H9 (cell line): ENCODE data around the gene PCBP4. TPM values are rescaled to one million over a fixed set of nuclear protein-coding genes. Genes with fewer than 3 reads are reported as not detected.

ENCODE experiments used
- DNase-seq: peaks from one replicate; pipeline ENCODE4 v3.0.0-alpha.2; 2017
- H2AFZ ChIP-seq: one replicate; pipeline ENCODE4 v1.6.1; 2013; ENCODE audit warnings: mild to moderate bottlenecking, low read length, control low read depth, moderate library complexity
- H2AK5ac ChIP-seq: 2 replicates; pipeline ENCODE4 v1.6.1; 2013; ENCODE audit warnings: low read length, control low read depth, mixed read lengths; ENCODE audit not compliant: insufficient read length
- H2BK120ac ChIP-seq: one replicate; pipeline ENCODE4 v1.6.1; 2013; ENCODE audit warnings: low read depth, mild to moderate bottlenecking, low read length, control low read depth, inconsistent platforms; ENCODE audit not compliant: poor library complexity, severe bottlenecking
- H2BK12ac ChIP-seq: 2 replicates; pipeline ENCODE4 v1.6.1; 2013; ENCODE audit warnings: low read length, control low read depth, mixed read lengths, low read depth; ENCODE audit not compliant: insufficient read length
- H2BK15ac ChIP-seq: 2 replicates; pipeline ENCODE4 v1.6.1; 2013; ENCODE audit warnings: low read depth, low read length, control low read depth
- H2BK20ac ChIP-seq: one replicate; pipeline ENCODE4 v1.6.1; 2013; ENCODE audit warnings: low read depth, mild to moderate bottlenecking, low read length, control low read depth, inconsistent platforms; ENCODE audit not compliant: poor library complexity, severe bottlenecking
- H2BK5ac ChIP-seq: 2 replicates; pipeline ENCODE4 v1.6.1; 2013; ENCODE audit warnings: low read length, control low read depth, mixed read lengths; ENCODE audit not compliant: insufficient read length
- H3K14ac ChIP-seq: 2 replicates; pipeline ENCODE4 v1.6.1; 2013; ENCODE audit warnings: low read length, control low read depth; ENCODE audit not compliant: insufficient read depth
- H3K18ac ChIP-seq: 2 replicates; pipeline ENCODE4 v1.6.1; 2013; ENCODE audit warnings: low read depth, mild to moderate bottlenecking, mixed read lengths, low read length, control low read depth; ENCODE audit not compliant: insufficient read length
- H3K23ac ChIP-seq: 2 replicates; pipeline ENCODE4 v1.6.1; 2013; ENCODE audit warnings: low read length, control low read depth, mixed read lengths, low read depth; ENCODE audit not compliant: insufficient read length
- H3K23me2 ChIP-seq: 2 replicates; pipeline ENCODE4 v1.6.1; 2013; ENCODE audit warnings: low read depth, mild to moderate bottlenecking, mixed read lengths, low read length, control low read depth; ENCODE audit not compliant: insufficient read length, poor library complexity, severe bottlenecking
- H3K27ac ChIP-seq: 2 replicates; pipeline ENCODE4 v1.5.1; 2013; ENCODE audit warnings: low read length, control low read depth, mixed read lengths, low read depth; ENCODE audit not compliant: insufficient read length
- H3K27me3 ChIP-seq: 2 replicates; pipeline ENCODE4 v1.6.1; 2013; ENCODE audit warnings: low read length, control low read depth, inconsistent platforms; ENCODE audit not compliant: insufficient read depth
- H3K4ac ChIP-seq: 2 replicates; pipeline ENCODE4 v1.6.1; 2013; ENCODE audit warnings: low read depth, mild to moderate bottlenecking, control low read depth, inconsistent platforms, low read length, moderate library complexity
- H3K4me1 ChIP-seq: 2 replicates; pipeline ENCODE4 v1.6.1; 2013; ENCODE audit warnings: low read length, control low read depth, inconsistent platforms; ENCODE audit not compliant: insufficient read depth
- H3K4me2 ChIP-seq: 2 replicates; pipeline ENCODE4 v1.6.1; 2013; ENCODE audit warnings: low read length, control low read depth, mixed read lengths; ENCODE audit not compliant: insufficient read length, insufficient read depth
- H3K56ac ChIP-seq: 2 replicates; pipeline ENCODE4 v1.6.1; 2013; ENCODE audit warnings: low read depth, mild to moderate bottlenecking, mixed read lengths, low read length, control low read depth; ENCODE audit not compliant: insufficient read length
- H3K79me1 ChIP-seq: 2 replicates; pipeline ENCODE4 v1.6.1; 2013; ENCODE audit warnings: low read depth, mild to moderate bottlenecking, moderate library complexity, low read length, control low read depth, inconsistent platforms; ENCODE audit not compliant: insufficient read depth, poor library complexity, severe bottlenecking
- H3K79me2 ChIP-seq: 2 replicates; pipeline ENCODE4 v1.6.1; 2013; ENCODE audit warnings: low read length, control low read depth, inconsistent platforms; ENCODE audit not compliant: insufficient read depth
- H3K9ac ChIP-seq: 2 replicates; pipeline ENCODE4 v1.6.1; 2013; ENCODE audit warnings: low read length, control low read depth, mixed read lengths; ENCODE audit not compliant: insufficient read length; ENCODE audit errors: extremely low read depth
- H3K9me3 ChIP-seq: one replicate; pipeline ENCODE4 v1.6.1; 2013; ENCODE audit warnings: low read depth, low read length, inconsistent platforms; ENCODE audit not compliant: control insufficient read depth
- H3T11ph ChIP-seq: one replicate; pipeline ENCODE4 v1.6.1; 2013; ENCODE audit warnings: mild to moderate bottlenecking, low read length, control low read depth, inconsistent platforms
- H4K20me1 ChIP-seq: one replicate; pipeline ENCODE4 v1.6.1; 2013; ENCODE audit not compliant: control insufficient read depth, insufficient read length, insufficient read depth
- H4K5ac ChIP-seq: 2 replicates; pipeline ENCODE4 v1.6.1; 2013; ENCODE audit warnings: low read depth, mild to moderate bottlenecking, mixed read lengths, low read length, control low read depth; ENCODE audit not compliant: insufficient read length
- H4K8ac ChIP-seq: replicated peaks from 2 replicates; pipeline ENCODE4 v1.6.1; 2013; ENCODE audit warnings: low read length, control low read depth, mixed read lengths, low read depth; ENCODE audit not compliant: insufficient read length
- H4K91ac ChIP-seq: 2 replicates; pipeline ENCODE4 v1.6.1; 2013; ENCODE audit warnings: low read depth, mild to moderate bottlenecking, moderate library complexity, mixed read lengths, low read length, control low read depth; ENCODE audit not compliant: insufficient read length
- H3K27ac Mint-ChIP-seq, 3 experiments: 2 replicates in 2 of 3; 3 replicates in 1 of 3; pipeline ENCODE4 v1.8.0; 2020 to 2021; ENCODE audit warnings: mixed read lengths in 3 of 3, mild to moderate bottlenecking in 1 of 3, moderate library complexity in 1 of 3
- H3K27me3 Mint-ChIP-seq: 2 replicates; pipeline ENCODE4 v1.8.0; 2021; ENCODE audit warnings: low read depth, mild to moderate bottlenecking, moderate library complexity, mixed read lengths
- H3K36me3 Mint-ChIP-seq, 3 experiments: 2 replicates in 2 of 3; 3 replicates in 1 of 3; pipeline ENCODE4 v1.8.0; 2020 to 2021; ENCODE audit warnings: low read depth in 3 of 3, mixed read lengths in 3 of 3; ENCODE audit not compliant: insufficient read depth in 1 of 3
- H3K4me1 Mint-ChIP-seq, 2 experiments: 2 replicates each; pipeline ENCODE4 v1.8.0; 2020; ENCODE audit warnings: mixed read lengths in 2 of 2
- H3K4me3 Mint-ChIP-seq, 2 experiments: 2 replicates in 1 of 2; 3 replicates in 1 of 2; pipeline ENCODE4 v1.8.0; 2020 to 2021; ENCODE audit warnings: mild to moderate bottlenecking in 2 of 2, mixed read lengths in 2 of 2, moderate library complexity in 1 of 2
- H3K9me3 Mint-ChIP-seq, 2 experiments: 2 replicates in 1 of 2; 3 replicates in 1 of 2; pipeline ENCODE4 v1.8.0; 2020; ENCODE audit warnings: mild to moderate bottlenecking in 2 of 2, mixed read lengths in 2 of 2, moderate library complexity in 1 of 2
- CTCF ChIP-seq: fragments of 200-600 bp; sonication (generic); conservative IDR thresholded peaks from 3 replicates; pipeline ENCODE4 v1.8.0; 2021; ENCODE audit warnings: antibody characterized with exemption, mild to moderate bottlenecking
- WGBS: extraction: QIAGEN DNeasy Blood & Tissue Kit; methylation state at CpG from one replicate; pipeline ENCODE4 v1.1.7; 2013; ENCODE audit warnings: missing lambda C conversion rate, low lambda C conversion rate, mixed read lengths; ENCODE audit not compliant: insufficient read length; ENCODE audit errors: extremely low coverage; 5-methylcytosine and 5-hydroxymethylcytosine counted together
- total RNA-seq: library from RNA; stranded (reverse); gene quantifications from 2 replicates; pipeline ENCODE4 v1.2.1, GENCODE V29; 2021

Gene PCBP4
- total RNA-seq, 1 experiment from 2014 or later = 24.6 TPM

- H3K27ac Mint-ChIP-seq = no peak overlapping the region
- H3K23ac ChIP-seq = no peak overlapping the region
- WGBS = no CpG with 5 or more reads among the region's 6 CpGs
These were observed 17.8 kb upstream of the PCBP4 start for GRCh38 chr3:51985063-51985462.

More at GRCh38 chr3:51985063-51985462, 17.8 kb upstream of the PCBP4 start:
- no peaks in the 10 kb centered on the region for H3K79me2 ChIP-seq
- H2BK120ac ChIP-seq = no peak overlapping the region
- no peak overlapping the region for H3K4ac ChIP-seq
- H4K5ac ChIP-seq = no peak overlapping the region
- no peak overlapping the region for H2BK5ac ChIP-seq
- H3K9me3 Mint-ChIP-seq = peaks cover 0 to 2% of the 10 kb centered on the region in 2 experiments; a peak in 2 of 5 replicates
- H2BK20ac ChIP-seq = no peak overlapping the region
- peaks cover 0 to 3% (median 2%) of the 10 kb centered on the region in 3 experiments; a peak in 4 of 7 replicates for H3K36me3 Mint-ChIP-seq
- no peak for DNase-seq
- no peak overlapping the region for H4K91ac ChIP-seq
- H2AFZ ChIP-seq = no peak overlapping the region
- no peak overlapping the region for H2BK12ac ChIP-seq
- peaks cover 3% of the 10 kb centered on the region for H4K20me1 ChIP-seq
- no peak overlapping the region for H3K56ac ChIP-seq
- no peak overlapping the region for H3K9ac ChIP-seq
- no peak overlapping the region for H2BK15ac ChIP-seq
- TF ChIP-seq CTCF = no peak
- H3K27ac ChIP-seq = no peak overlapping the region
- H3K27me3 Mint-ChIP-seq = no peaks in the 10 kb centered on the region
- H3K79me1 ChIP-seq = no peaks in the 10 kb centered on the region
- H3K4me1 Mint-ChIP-seq = peaks cover 21 to 31% of the 10 kb centered on the region in 2 experiments
- no peak overlapping the region for H3K4me2 ChIP-seq
- no peak overlapping the region for H3K18ac ChIP-seq
- no peaks in the 10 kb centered on the region for H3K27me3 ChIP-seq
- H3K4me3 Mint-ChIP-seq = peak overlapping the region; percentile 9 to 19; a peak in 2 of 5 replicates
- H3K9me3 ChIP-seq = no peaks in the 10 kb centered on the region
- no peak overlapping the region for H3K14ac ChIP-seq
- H2AK5ac ChIP-seq = no peak overlapping the region
- no peak overlapping the region for H4K8ac ChIP-seq
- H3T11ph ChIP-seq = no peak overlapping the region
- H3K23me2 ChIP-seq = peaks cover 6% of the 10 kb centered on the region
- peaks cover 3% of the 10 kb centered on the region; the same call in 1 of the 2 replicates for H3K4me1 ChIP-seq
